ENCODE measurements around the gene USP6NL.

Gene USP6NL

DNA sequence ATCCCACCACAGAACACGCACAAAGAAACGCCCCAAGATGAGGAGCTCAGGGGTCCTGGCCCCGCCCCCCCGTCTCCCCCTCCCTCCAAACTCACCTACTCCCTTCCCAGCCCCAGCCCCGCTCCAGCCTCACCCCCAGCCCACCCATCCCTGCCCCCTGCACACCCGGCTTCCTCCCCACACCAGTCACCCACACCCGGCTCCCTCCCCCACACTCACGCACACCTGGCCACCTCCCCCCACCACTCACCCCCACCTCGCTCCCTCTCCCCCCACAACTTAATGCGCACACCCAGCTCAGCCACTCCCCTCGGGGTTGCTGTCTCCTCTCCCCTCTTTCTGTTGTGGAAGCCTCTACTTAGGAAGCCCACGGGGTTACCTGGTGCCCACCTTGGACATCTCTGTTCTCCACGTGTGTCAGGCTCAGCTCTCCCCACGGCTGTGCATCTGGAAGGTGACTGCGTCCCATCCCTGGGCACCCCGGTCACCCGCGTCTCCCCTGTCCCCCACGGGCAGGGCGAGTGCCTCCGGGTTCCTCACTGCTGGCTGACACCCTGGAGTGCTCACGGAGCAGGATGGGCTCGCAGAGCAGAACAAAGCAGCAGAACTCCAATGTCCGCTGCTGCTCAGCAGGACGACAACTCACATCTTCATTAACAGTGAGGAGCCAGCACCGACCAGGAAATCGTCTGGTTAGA, 166.8 kb downstream of the USP6NL start:
- no peak overlapping the region for H3K4me3 ChIP-seq (ENCODE audit: control insufficient read depth, low read depth, low read length)
- DNase-seq (ENCODE audit: low read depth): no peak
- no peak for TF ChIP-seq CTCF (conservative IDR thresholded peaks at IDR 0.05; ENCODE audit: control insufficient read depth, insufficient read depth, low read depth, low read length)

GRCh38 chr10:11444155-11444530, 167.3 kb downstream of the USP6NL start:
- DNase-seq (ENCODE audit: low read depth): no peak
- TF ChIP-seq CTCF (conservative IDR thresholded peaks at IDR 0.05; ENCODE audit: control insufficient read depth, insufficient read depth, low read depth, low read length): no peak
- no peak overlapping the region for H3K4me3 ChIP-seq (ENCODE audit: control insufficient read depth, low read depth, low read length)

- DNase-seq (ENCODE audit: low read depth): no peak
- no peak overlapping the region for H3K4me3 ChIP-seq (ENCODE audit: control insufficient read depth, low read depth, low read length)
- TF ChIP-seq CTCF (conservative IDR thresholded peaks at IDR 0.05; ENCODE audit: control insufficient read depth, insufficient read depth, low read depth, low read length): no peak
These were observed 167.8 kb downstream of the USP6NL start for GRCh38 chr10:11443468-11444154.

DNA sequence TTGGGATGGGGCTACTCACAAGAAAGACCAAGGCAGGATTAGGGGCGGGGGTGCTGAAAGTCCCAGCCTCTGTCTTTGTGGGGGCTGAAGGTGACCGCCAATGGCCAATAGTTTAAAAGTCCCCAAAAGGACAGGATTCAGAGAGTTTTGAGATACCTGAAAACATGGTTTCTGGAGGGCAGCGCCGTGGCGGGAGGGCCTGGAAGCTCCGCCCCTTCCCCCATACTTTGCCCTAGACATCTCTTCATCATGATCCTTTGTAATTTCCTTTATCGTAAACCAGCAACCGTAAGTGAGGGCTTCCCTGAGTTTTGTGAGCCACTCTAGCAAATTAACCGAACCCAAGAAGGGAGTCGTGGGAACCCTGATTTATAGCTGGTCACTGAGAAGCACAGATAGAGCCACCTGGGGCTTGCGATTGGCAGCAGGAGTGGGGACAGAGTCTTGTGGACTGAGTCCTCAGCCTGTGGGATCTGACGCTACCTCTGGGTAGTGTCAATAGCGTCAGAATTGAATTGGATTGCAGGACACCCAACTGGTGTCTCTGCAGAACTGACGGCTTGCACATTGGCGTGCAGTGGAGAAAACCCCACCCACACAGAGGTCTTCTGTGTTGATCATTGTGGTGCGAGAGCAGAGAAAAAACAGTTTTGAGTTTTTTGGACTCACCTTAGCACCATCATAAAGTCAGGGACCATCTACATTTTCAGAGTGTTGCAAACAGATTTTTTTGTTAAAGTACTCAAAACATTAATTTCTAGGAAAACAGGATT, 169.3 kb downstream of the USP6NL start:
- no peak for TF ChIP-seq CTCF (conservative IDR thresholded peaks at IDR 0.05; ENCODE audit: control insufficient read depth, insufficient read depth, low read depth, low read length)
- no peak overlapping the region for H3K4me3 ChIP-seq (ENCODE audit: control insufficient read depth, low read depth, low read length)
- DNase-seq (ENCODE audit: low read depth): no peak

DNA sequence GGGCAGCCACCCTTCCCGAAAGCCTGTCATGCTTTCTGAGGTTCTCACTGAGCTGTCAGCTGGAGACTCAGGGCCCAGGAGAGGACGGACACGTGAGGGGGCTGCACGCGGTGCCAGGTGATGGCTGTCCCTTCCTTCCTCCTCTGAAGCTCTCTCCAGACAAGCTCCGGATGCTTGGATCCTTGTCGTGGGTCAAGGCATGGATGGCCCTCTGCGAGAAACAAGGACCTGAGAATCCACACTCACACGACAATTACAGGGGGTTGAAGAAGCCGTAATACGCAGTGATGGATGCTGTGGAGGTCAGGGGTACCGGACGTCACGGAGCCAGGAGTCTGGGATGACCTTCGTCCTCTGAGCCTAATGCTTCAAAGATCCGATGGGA, 170.3 kb downstream of the USP6NL start:
- TF ChIP-seq CTCF (conservative IDR thresholded peaks at IDR 0.05; ENCODE audit: control insufficient read depth, insufficient read depth, low read depth, low read length): no peak
- no peak for DNase-seq (ENCODE audit: low read depth)
- no peak overlapping the region for H3K4me3 ChIP-seq (ENCODE audit: control insufficient read depth, low read depth, low read length)

GRCh38 chr10:11440250-11441150, 170.9 kb downstream of the USP6NL start:
- no peak for DNase-seq (ENCODE audit: low read depth)
- H3K4me3 ChIP-seq (ENCODE audit: control insufficient read depth, low read depth, low read length): no peak overlapping the region
- no peak for TF ChIP-seq CTCF (conservative IDR thresholded peaks at IDR 0.05; ENCODE audit: control insufficient read depth, insufficient read depth, low read depth, low read length)

Measured in fibroblast of mammary gland (primary cell).